ENCODE results near the gene TDRD1.
A peak's percentile ranks its signal among the peaks of the same experiment; 100 is the strongest.

Gene TDRD1

DNA sequence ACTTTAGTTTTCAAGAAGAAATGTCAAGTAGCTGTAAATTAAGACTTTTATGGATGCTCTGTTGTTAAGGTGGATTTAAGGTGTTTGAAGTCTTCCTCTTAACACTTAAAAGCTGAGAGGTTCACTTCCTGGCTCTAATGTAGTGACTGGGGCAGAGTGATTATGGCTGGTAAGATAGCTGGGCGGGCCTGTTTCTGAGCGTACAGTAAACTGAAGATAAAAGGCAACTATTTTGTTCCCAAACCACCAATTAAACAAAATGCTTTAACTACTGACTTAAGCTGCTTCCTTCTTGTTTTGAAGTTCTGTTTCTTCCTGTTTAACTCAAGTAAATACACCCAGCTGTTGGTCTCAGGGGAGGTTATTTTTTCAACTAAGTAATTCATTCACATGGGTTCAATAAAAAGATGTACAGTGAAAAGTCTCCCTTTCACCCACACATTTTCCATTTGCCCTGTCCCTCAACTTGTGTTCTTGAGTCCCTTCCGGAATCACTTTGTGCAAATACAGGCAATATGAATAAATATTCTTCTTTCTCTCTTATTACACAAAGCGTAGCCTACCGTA is 79.2 kb downstream of the TDRD1 start:
- Histone ChIP-seq H3K27me3 (ENCODE audit: control insufficient read depth, insufficient read depth, low read length) (no peaks in the 10 kb centered on the region), H3K4me1 (ENCODE audit: control insufficient read depth, insufficient read depth, low read length) (peaks cover 29% of the 10 kb centered on the region), H3K9ac (ENCODE audit: low read length) (peak overlapping the region; percentile 18), H3K4me3 (ENCODE audit: low read length) (no peak overlapping the region), H3K9me3 (ENCODE audit: control insufficient read depth, low read length) (no peaks in the 10 kb centered on the region), H3K36me3 (ENCODE audit: control insufficient read depth, insufficient read depth, low read length) (no peaks in the 10 kb centered on the region)

DNA sequence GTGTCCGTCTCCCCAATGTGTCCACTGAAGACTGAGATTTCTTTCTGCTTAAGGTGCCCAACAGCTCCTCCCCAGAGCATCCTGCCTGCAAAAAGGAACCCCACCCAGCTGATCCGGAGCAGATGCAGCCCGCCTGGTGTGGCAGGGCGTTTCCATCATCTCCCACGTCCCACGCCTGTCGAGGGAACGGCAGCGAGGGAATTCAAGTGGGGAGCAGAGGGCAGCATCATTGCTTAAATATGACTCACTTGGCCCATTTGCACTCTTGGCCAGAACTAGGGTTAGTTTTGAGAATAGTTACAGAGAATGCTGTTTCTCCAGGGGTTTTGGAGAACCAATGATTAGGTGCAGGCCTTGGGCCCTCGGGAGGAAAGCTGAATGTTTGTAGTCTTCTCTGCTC is 80.7 kb downstream of the TDRD1 start:
- H3K9me3 ChIP-seq (ENCODE audit: control insufficient read depth, low read length) = no peaks in the 10 kb centered on the region
- H3K4me1 ChIP-seq (ENCODE audit: control insufficient read depth, insufficient read depth, low read length) = peaks cover 29% of the 10 kb centered on the region
- no peaks in the 10 kb centered on the region for H3K36me3 ChIP-seq (ENCODE audit: control insufficient read depth, insufficient read depth, low read length)
- no peak overlapping the region for H3K4me3 ChIP-seq (ENCODE audit: low read length)
- no peaks in the 10 kb centered on the region for H3K27me3 ChIP-seq (ENCODE audit: control insufficient read depth, insufficient read depth, low read length)
- H3K9ac ChIP-seq (ENCODE audit: low read length) = no peak overlapping the region

DNA sequence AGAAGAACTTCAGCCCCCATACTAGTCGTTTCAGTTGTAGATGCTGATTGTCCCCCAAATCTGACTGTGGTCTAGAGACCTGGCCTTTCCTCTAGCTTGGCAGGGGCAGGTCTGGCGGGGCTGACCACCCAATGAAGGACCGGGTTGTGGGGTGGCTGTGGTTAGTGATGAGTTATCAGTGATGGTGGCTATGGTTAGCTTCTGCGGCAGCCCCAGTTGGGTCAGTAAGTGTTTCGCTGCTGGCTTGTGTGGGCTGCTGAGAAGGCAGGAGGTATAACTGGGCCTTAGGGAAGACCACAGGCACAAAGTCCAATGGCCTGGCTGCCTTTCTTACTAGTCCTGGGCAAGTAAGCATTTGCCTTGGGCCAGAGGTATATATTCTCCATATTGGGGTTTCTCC is 81.2 kb downstream of the TDRD1 start:
- H3K9me3 ChIP-seq (ENCODE audit: control insufficient read depth, low read length) = no peaks in the 10 kb centered on the region
- H3K27me3 ChIP-seq (ENCODE audit: control insufficient read depth, insufficient read depth, low read length) = no peaks in the 10 kb centered on the region
- no peaks in the 10 kb centered on the region for H3K36me3 ChIP-seq (ENCODE audit: control insufficient read depth, insufficient read depth, low read length)
- H3K4me3 ChIP-seq (ENCODE audit: low read length) = no peak overlapping the region
- H3K4me1 ChIP-seq (ENCODE audit: control insufficient read depth, insufficient read depth, low read length) = peaks cover 31% of the 10 kb centered on the region
- H3K9ac ChIP-seq (ENCODE audit: low read length) = no peak overlapping the region

DNA sequence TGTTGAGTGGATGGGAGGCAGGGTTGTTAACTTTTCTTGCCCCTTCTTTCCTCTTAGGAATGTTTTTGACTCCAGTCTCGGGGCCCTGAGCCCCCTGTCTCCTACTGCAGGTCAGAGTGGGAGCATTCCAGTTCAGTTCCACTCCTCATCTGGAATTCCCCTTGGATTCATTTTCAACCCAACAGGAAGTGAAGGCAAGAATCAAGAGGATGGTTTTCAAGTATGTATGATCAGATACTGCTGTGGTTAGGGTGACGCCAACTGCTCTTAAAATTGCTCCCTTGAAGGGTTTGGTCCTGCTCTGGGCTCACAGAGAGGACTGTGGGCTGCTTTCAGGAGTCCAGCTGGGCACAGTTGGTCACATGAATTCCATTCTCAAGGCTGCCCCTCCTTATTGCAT is 81.9 kb downstream of the TDRD1 start:
- peaks cover 33% of the 10 kb centered on the region for H3K4me1 ChIP-seq (ENCODE audit: control insufficient read depth, insufficient read depth, low read length)
- H3K9me3 ChIP-seq (ENCODE audit: control insufficient read depth, low read length) = no peaks in the 10 kb centered on the region
- no peaks in the 10 kb centered on the region for H3K27me3 ChIP-seq (ENCODE audit: control insufficient read depth, insufficient read depth, low read length)
- H3K4me3 ChIP-seq (ENCODE audit: low read length) = no peak overlapping the region
- H3K36me3 ChIP-seq (ENCODE audit: control insufficient read depth, insufficient read depth, low read length) = no peaks in the 10 kb centered on the region
- H3K9ac ChIP-seq (ENCODE audit: low read length) = no peak overlapping the region

DNA sequence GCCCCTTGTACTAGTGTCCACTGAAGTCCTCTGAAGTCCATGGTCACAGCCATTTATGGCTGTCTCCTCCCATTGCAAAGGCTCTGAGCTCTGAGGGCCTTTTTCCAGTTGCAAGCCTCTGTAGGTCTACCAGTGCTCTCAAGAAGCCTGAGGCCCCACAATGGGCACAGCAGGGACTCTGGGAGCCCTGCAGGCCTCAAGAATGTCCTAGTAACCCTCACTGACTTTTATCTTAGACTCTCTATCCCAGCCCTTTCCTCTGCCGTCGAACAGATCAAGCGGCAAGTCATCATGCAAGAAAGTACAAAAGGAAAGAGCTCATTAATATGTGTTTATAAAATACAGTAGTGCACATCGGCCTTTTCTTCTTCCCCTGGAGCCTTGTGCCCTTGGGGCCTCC is 83.3 kb downstream of the TDRD1 start:
- no peaks in the 10 kb centered on the region for H3K9me3 ChIP-seq (ENCODE audit: control insufficient read depth, low read length)
- no peaks in the 10 kb centered on the region for H3K36me3 ChIP-seq (ENCODE audit: control insufficient read depth, insufficient read depth, low read length)
- no peak overlapping the region for H3K9ac ChIP-seq (ENCODE audit: low read length)
- H3K4me1 ChIP-seq (ENCODE audit: control insufficient read depth, insufficient read depth, low read length) = peaks cover 35% of the 10 kb centered on the region
- H3K27me3 ChIP-seq (ENCODE audit: control insufficient read depth, insufficient read depth, low read length) = no peaks in the 10 kb centered on the region
- no peak overlapping the region for H3K4me3 ChIP-seq (ENCODE audit: low read length)

DNA sequence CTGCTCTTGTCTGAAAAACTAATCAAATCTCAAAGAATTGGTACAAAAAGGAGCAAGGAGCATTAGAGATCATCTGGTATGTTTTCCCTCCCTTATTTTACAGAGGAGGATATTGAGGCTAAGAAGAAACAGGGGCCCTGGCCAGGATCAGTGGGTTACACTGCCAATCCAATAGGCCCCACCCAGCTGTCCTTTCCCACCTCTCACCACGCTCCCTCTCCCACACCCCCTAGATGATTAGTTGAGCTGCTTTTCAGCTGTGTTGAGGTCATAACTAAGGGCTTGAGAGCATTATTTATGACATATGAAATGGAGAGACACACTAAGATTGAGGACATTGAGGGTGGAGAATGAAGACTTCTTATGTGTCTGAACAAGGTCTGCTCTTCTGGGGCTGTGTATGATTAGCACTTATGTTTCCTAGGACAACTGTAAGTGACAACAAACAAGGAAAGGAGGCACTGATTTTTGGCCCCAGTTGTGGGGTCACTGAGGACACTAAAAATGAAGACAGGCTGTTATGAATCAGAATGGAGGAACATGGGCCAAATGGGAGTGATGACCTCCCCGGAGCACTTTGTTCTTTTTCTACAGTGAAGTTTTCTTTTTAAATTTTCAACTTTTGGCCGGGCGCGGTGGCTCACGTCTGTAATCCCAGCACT is 86.4 kb downstream of the TDRD1 start:
- H3K9ac ChIP-seq (ENCODE audit: low read length) = no peak overlapping the region
- no peaks in the 10 kb centered on the region for H3K27me3 ChIP-seq (ENCODE audit: control insufficient read depth, insufficient read depth, low read length)
- no peaks in the 10 kb centered on the region for H3K36me3 ChIP-seq (ENCODE audit: control insufficient read depth, insufficient read depth, low read length)
- H3K4me3 ChIP-seq (ENCODE audit: low read length) = no peak overlapping the region
- H3K4me1 ChIP-seq (ENCODE audit: control insufficient read depth, insufficient read depth, low read length) = peaks cover 21% of the 10 kb centered on the region
- no peaks in the 10 kb centered on the region for H3K9me3 ChIP-seq (ENCODE audit: control insufficient read depth, low read length)

DNA sequence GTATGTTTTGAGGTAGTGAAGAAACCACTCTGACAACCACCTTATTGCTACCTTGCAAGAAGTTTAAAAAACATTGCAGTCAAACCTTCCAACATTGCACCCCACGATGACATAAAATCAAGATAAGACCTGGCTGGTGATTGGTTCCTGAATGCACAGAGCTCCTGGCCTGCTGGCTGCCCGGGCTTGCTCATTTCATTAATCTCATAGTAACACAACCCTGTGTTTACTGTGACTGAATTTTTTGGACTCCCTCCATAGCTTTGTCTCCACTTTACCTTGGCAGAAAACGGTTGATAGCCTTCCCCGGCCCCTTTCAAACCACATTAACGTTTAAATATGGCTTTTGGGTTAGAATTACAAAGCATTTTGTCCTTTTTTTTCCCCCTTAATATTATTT is 87.4 kb downstream of the TDRD1 start:
- Histone ChIP-seq H3K27me3 (ENCODE audit: control insufficient read depth, insufficient read depth, low read length) (no peaks in the 10 kb centered on the region), H3K9ac (ENCODE audit: low read length) (no peak overlapping the region), H3K9me3 (ENCODE audit: control insufficient read depth, low read length) (no peaks in the 10 kb centered on the region), H3K4me3 (ENCODE audit: low read length) (no peak overlapping the region), H3K4me1 (ENCODE audit: control insufficient read depth, insufficient read depth, low read length) (peaks cover 24% of the 10 kb centered on the region), H3K36me3 (ENCODE audit: control insufficient read depth, insufficient read depth, low read length) (no peaks in the 10 kb centered on the region)

DNA sequence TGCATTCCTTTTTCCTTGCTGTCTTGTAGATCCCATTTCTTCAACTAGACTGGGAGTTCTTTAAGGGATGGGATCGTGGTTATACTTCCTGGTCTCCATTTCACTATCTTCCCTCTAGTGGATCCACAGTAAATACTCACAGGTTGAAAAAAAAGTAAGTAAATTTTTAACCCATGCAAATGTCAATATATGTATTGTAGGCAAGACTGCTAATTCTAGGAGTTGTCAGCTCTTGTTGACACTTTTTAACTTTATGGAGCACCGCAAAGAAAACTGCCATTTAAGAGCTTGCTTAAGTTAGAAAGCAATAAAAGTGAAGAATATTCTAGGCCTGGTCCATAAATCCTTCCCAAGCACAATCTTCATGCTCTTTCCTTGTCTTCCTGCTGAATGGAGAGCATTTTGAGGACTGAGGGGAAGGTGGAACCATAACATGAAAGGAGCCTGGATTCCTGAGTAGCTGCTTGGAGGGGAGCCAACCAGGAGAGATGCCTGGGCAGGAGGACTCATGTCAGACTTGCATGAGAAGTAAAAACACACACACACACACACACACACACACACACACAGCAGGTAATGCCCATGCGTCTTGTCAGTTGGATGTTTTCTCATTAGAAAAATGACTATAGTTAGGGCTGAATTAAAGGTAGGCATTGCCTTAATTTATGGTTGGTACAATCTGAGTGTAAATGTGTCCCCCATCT is 92.1 kb downstream of the TDRD1 start:
- Histone ChIP-seq H3K4me1 (ENCODE audit: control insufficient read depth, insufficient read depth, low read length) (peaks cover 26% of the 10 kb centered on the region), H3K9ac (ENCODE audit: low read length) (no peak overlapping the region), H3K36me3 (ENCODE audit: control insufficient read depth, insufficient read depth, low read length) (no peaks in the 10 kb centered on the region), H3K9me3 (ENCODE audit: control insufficient read depth, low read length) (no peaks in the 10 kb centered on the region), H3K27me3 (ENCODE audit: control insufficient read depth, insufficient read depth, low read length) (no peaks in the 10 kb centered on the region), H3K4me3 (ENCODE audit: low read length) (no peak overlapping the region)

DNA sequence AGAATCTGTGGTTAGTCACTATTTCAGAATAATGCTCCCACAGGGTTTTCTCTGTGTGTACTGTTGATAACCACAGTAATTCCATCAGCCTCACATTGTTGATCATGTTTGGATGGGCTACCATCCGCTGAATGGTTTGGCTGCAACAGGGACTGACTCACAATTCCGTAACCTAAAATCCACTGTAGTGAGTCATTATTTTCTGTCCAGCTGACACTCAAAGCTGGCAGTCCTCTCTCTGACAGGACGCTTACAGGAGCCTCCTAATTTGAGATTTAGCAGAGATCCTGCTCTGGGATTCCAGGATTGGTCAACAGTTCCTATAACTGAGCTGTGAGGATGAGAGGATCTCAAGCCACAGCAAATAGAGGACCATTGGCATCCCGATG is 92.6 kb downstream of the TDRD1 start:
- H3K4me3 ChIP-seq (ENCODE audit: low read length) = no peak overlapping the region
- H3K36me3 ChIP-seq (ENCODE audit: control insufficient read depth, insufficient read depth, low read length) = no peaks in the 10 kb centered on the region
- no peaks in the 10 kb centered on the region for H3K9me3 ChIP-seq (ENCODE audit: control insufficient read depth, low read length)
- H3K9ac ChIP-seq (ENCODE audit: low read length) = no peak overlapping the region
- H3K27me3 ChIP-seq (ENCODE audit: control insufficient read depth, insufficient read depth, low read length) = no peaks in the 10 kb centered on the region
- peaks cover 22% of the 10 kb centered on the region for H3K4me1 ChIP-seq (ENCODE audit: control insufficient read depth, insufficient read depth, low read length)

DNA sequence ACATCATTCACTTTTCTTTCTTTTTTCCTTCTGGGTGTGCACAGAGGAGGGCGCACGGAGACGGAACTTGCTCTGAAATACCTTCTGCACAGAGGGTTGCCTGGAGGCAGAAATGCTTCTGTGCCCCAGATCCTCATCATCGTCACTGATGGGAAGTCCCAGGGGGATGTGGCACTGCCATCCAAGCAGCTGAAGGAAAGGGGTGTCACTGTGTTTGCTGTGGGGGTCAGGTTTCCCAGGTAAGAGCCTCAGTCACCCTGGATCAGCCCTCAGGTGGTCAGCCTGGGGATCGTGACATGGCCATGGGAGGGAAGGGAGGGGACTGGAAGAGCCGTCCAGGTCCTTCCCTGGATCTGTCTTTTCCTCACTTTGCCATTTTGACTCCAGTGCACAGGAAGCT is 93.5 kb downstream of the TDRD1 start:
- H3K9ac ChIP-seq (ENCODE audit: low read length) = no peak overlapping the region
- H3K4me3 ChIP-seq (ENCODE audit: low read length) = no peak overlapping the region
- no peaks in the 10 kb centered on the region for H3K36me3 ChIP-seq (ENCODE audit: control insufficient read depth, insufficient read depth, low read length)
- H3K9me3 ChIP-seq (ENCODE audit: control insufficient read depth, low read length) = no peaks in the 10 kb centered on the region
- no peaks in the 10 kb centered on the region for H3K27me3 ChIP-seq (ENCODE audit: control insufficient read depth, insufficient read depth, low read length)
- peaks cover 18% of the 10 kb centered on the region for H3K4me1 ChIP-seq (ENCODE audit: control insufficient read depth, insufficient read depth, low read length)

DNA sequence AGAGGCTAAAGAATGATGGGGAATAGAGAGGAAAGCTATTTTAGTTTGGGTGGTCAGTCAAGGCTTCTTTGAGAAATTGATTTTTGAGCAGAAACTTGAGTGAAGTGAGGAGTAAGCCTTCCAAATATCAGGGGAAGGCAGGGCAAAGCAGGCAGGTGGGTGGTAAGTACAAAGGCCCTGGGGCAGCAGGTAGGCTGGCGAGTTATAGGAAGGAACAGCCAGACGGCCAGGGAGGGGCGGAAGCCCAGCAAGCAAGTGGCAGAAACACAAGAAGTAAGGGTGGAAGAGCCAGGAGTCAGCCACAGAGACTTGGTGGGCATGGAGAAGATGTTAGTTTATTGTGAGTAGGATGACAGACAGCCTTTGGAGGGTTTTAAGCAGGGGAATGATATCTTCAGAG is 94.8 kb downstream of the TDRD1 start:
- no peaks in the 10 kb centered on the region for H3K27me3 ChIP-seq (ENCODE audit: control insufficient read depth, insufficient read depth, low read length)
- no peak overlapping the region for H3K4me3 ChIP-seq (ENCODE audit: low read length)
- H3K9me3 ChIP-seq (ENCODE audit: control insufficient read depth, low read length) = no peaks in the 10 kb centered on the region
- no peaks in the 10 kb centered on the region for H3K36me3 ChIP-seq (ENCODE audit: control insufficient read depth, insufficient read depth, low read length)
- H3K4me1 ChIP-seq (ENCODE audit: control insufficient read depth, insufficient read depth, low read length) = peaks cover 18% of the 10 kb centered on the region
- H3K9ac ChIP-seq (ENCODE audit: low read length) = no peak overlapping the region

DNA sequence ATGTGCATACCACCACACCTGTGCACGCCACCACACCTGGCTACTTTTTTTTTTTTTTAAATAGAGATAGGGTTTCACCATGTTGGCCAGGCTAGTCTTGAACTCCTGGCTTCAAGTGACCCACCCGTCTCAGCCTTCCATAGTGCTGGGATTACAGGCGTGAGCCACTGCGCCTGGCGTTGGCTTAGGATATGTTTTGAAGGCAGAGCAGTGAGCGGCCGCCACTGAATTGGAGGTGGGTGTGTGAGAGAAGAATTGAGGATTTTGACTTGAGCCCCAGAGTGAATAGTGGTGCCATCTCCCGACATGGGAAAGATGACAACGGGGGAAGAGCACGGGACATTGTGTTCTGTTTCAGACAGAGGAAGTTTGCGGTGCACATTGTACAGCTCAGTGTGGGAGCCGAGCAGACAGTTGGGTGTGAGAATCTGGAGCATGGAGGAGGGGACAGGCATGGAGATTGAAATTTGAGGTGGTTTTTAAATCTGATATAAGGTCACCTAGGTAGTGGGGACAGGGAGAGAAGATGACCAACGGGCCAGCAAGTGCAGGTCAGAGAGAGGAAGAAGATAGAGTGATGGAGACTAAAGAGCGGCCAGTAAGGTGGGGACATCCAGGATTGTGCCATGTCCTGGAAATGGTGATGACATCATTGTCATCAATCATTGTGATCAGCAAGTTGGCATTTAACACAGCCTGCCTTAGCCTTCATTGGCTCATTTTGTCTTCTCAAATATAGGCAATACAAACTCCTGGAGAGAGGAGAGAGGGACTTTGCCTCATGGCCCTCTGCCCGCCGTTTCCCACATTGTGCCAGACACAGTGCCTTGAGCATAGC is 95.7 kb downstream of the TDRD1 start:
- Histone ChIP-seq H3K9ac (ENCODE audit: low read length) (no peak overlapping the region), H3K4me3 (ENCODE audit: low read length) (no peak overlapping the region), H3K36me3 (ENCODE audit: control insufficient read depth, insufficient read depth, low read length) (no peaks in the 10 kb centered on the region), H3K4me1 (ENCODE audit: control insufficient read depth, insufficient read depth, low read length) (peaks cover 24% of the 10 kb centered on the region), H3K9me3 (ENCODE audit: control insufficient read depth, low read length) (no peaks in the 10 kb centered on the region), H3K27me3 (ENCODE audit: control insufficient read depth, insufficient read depth, low read length) (no peaks in the 10 kb centered on the region)

Data from mucosa of stomach (tissue), 1 donor.